Esophagus muscularis mucosa (tissue), 4 donors: ENCODE data around the gene EFTUD2. TPM values are rescaled to one million over a fixed set of nuclear protein-coding genes. Genes with fewer than 3 reads are reported as not detected.

ENCODE experiments used
- DNase-seq: peaks from one replicate; pipeline ENCODE4 v3.0.0-alpha.2; 2017; ENCODE audit errors: extremely low spot score
- H3K27ac ChIP-seq, 4 donors: fragments of 200-600 bp; sonication (generic); replicated peaks in 1 of 4; 1 replicate in 3 of 4; 2 replicates in 1 of 4; pipeline ENCODE4 v1.5.1; 2016 to 2019; ENCODE audit warnings: mild to moderate bottlenecking in 1 of 4
- H3K27me3 ChIP-seq, 4 donors: fragments of 200-600 bp; sonication (generic); one replicate each; pipeline versions ENCODE4 v1.5.1 to v1.6.0; 2016 to 2019
- H3K36me3 ChIP-seq, 4 donors: fragments of 200-600 bp; sonication (generic); one replicate each; pipeline ENCODE4 v1.5.1; 2016 to 2019
- H3K4me1 ChIP-seq, 4 donors: fragments of 200-600 bp; sonication (generic); one replicate each; pipeline ENCODE4 v1.5.1; 2016 to 2019
- H3K4me3 ChIP-seq, 4 donors: fragments of 200-600 bp; sonication (generic); 1 replicate in 2 of 4; 2 replicates in 2 of 4; pipeline ENCODE4 v1.5.1; 2016 to 2019; ENCODE audit warnings: mild to moderate bottlenecking in 4 of 4, moderate library complexity in 1 of 4
- H3K9me3 ChIP-seq, 4 donors: fragments of 200-600 bp; sonication (generic); 1 replicate in 3 of 4; 2 replicates in 1 of 4; pipeline ENCODE4 v1.5.1; 2016 to 2019
- CTCF ChIP-seq, 3 experiments: fragments of 200-600 bp in 2 of 3; fragments of 450-650 bp in 1 of 3; sonication (generic) in 2 of 3; IDR thresholded peaks; one replicate each; pipeline ENCODE4 v1.5.1; 2017 to 2019; ENCODE audit warnings: antibody characterized with exemption in 3 of 3, mild to moderate bottlenecking in 2 of 3, moderate library complexity in 1 of 3
- EP300 ChIP-seq: sonication (generic); formaldehyde crosslinking; IDR thresholded peaks from one replicate; pipeline ENCODE4 v1.6.1; 2017; ENCODE audit warnings: antibody characterized with exemption
- POLR2A ChIP-seq: fragments of 450-650 bp; IDR thresholded peaks from one replicate; pipeline ENCODE4 v1.6.1; 2017; ENCODE audit warnings: antibody characterized with exemption, moderate library complexity, mild to moderate bottlenecking, low read depth
- POLR2AphosphoS5 ChIP-seq, 2 donors: sonication (generic); formaldehyde crosslinking; IDR thresholded peaks; one replicate each; pipeline ENCODE4 v1.6.1; 2017; ENCODE audit warnings: antibody characterized with exemption in 2 of 2
- WGBS: methylation state at CpG from one replicate; pipeline ENCODE4 v1.1.5; 2018; 5-methylcytosine and 5-hydroxymethylcytosine counted together
- intact Hi-C: fragments of 100-400 bp; cut with DNase I; formaldehyde crosslinking; loops from one replicate; pipeline ENCODE4 v1.15.1; 2023
- total RNA-seq, 4 donors: library from RNA; depleted of rRNA; stranded (reverse); fragments of >200 nt; gene quantifications; one replicate each; pipeline versions ENCODE4 v1.1.0 to v1.2.1, GENCODE V29; 2016

EFTUD2 gene
- total RNA-seq, 4 donors from 2014 or later: 46.0 to 49.7 (median 48.3) TPM

- peaks cover 31 to 93% (median 89%) of the 10 kb centered on the region in 4 donors for H3K36me3 ChIP-seq
- no peaks in the 10 kb centered on the region for H3K27me3 ChIP-seq
- H3K4me1 ChIP-seq: peaks cover 0 to 19% (median 9%) of the 10 kb centered on the region in 4 donors
- peak overlapping the region in 2 of 4 donors; percentile 3 to 71 for H3K27ac ChIP-seq
- intact Hi-C loops: loop anchor here (1.0 kb wide), 1 partner anchor 87 kb away; no protein-coding TSS in a partner anchor
- WGBS: 86% methylated on average over 6 of the region's 6 CpGs
- DNase-seq: no peak
- H3K4me3 ChIP-seq: no peak overlapping the region
- TF ChIP-seq POLR2A: no peak
- no peak for TF ChIP-seq POLR2AphosphoS5 (IDR thresholded peaks at IDR 0.05)
- no peak for TF ChIP-seq CTCF (IDR thresholded peaks at IDR 0.05)
- no peak for TF ChIP-seq EP300
- no peaks in the 10 kb centered on the region for H3K9me3 ChIP-seq
These were observed 33.3 kb downstream of the EFTUD2 start for GRCh38 chr17:44865931-44866330.

GRCh38 chr17:44865231-44865660 lies 34.0 kb downstream of the EFTUD2 start:
- 48% methylated on average over 1 of the region's 1 CpG for WGBS
- peaks cover 0 to 19% (median 9%) of the 10 kb centered on the region in 4 donors for H3K4me1 ChIP-seq
- intact Hi-C loops: loop anchor here (1.0 kb wide), 1 partner anchor 86 kb away; no protein-coding TSS in a partner anchor

GRCh38 chr17:44864831-44865230 lies 34.4 kb downstream of the EFTUD2 start:
- no peaks in the 10 kb centered on the region for H3K9me3 ChIP-seq
- no peaks in the 10 kb centered on the region for H3K27me3 ChIP-seq
- peak overlapping the region in 1 of 4 donors; percentile 71 for H3K27ac ChIP-seq
- TF ChIP-seq CTCF (IDR thresholded peaks at IDR 0.05) (no peak), POLR2AphosphoS5 (IDR thresholded peaks at IDR 0.05) (no peak), POLR2A (no peak), EP300 (no peak)
- peaks cover 42 to 93% (median 90%) of the 10 kb centered on the region in 4 donors for H3K36me3 ChIP-seq
- intact Hi-C loops: loop anchor here (1.0 kb wide), 1 partner anchor 86 kb away; no protein-coding TSS in a partner anchor
- peaks cover 0 to 19% (median 9%) of the 10 kb centered on the region in 4 donors for H3K4me1 ChIP-seq
- 69% methylated on average over 10 of the region's 10 CpGs for WGBS
- no peak for DNase-seq
- no peak overlapping the region for H3K4me3 ChIP-seq

More at GRCh38 chr17:44865231-44865660, 34.0 kb downstream of the EFTUD2 start:
- no peak for DNase-seq
- Histone ChIP-seq H3K27me3 (no peaks in the 10 kb centered on the region), H3K4me3 (no peak overlapping the region), H3K9me3 (no peaks in the 10 kb centered on the region), H3K27ac (peak overlapping the region in 2 of 4 donors; percentile 3 to 71), H3K36me3 (peaks cover 38 to 93% (median 89%) of the 10 kb centered on the region in 4 donors)
- TF ChIP-seq CTCF (IDR thresholded peaks at IDR 0.05) (peak; percentile 90 to 92 (median 91)), EP300 (no peak), POLR2AphosphoS5 (IDR thresholded peaks at IDR 0.05) (peak in 1 of 2 donors; percentile 6), POLR2A (no peak)

GRCh38 chr17:44863061-44863918 lies 36.0 kb downstream of the EFTUD2 start:
- TF ChIP-seq POLR2AphosphoS5 (IDR thresholded peaks at IDR 0.05): no peak
- no peak for TF ChIP-seq EP300
- no peak for TF ChIP-seq CTCF (IDR thresholded peaks at IDR 0.05)
- intact Hi-C loops: loop anchor here (1.0 kb wide), 1 partner anchor 88 kb away; no protein-coding TSS in a partner anchor
- no peak overlapping the region for H3K4me3 ChIP-seq
- no peaks in the 10 kb centered on the region for H3K9me3 ChIP-seq
- 87% methylated on average over 12 of the region's 12 CpGs for WGBS
- H3K4me1 ChIP-seq: peaks cover 0 to 15% (median 4%) of the 10 kb centered on the region in 4 donors
- H3K27ac ChIP-seq: no peak overlapping the region
- DNase-seq: no peak
- peaks cover 57 to 94% (median 92%) of the 10 kb centered on the region in 4 donors for H3K36me3 ChIP-seq
- H3K27me3 ChIP-seq: no peaks in the 10 kb centered on the region
